ENCODE data around the gene WDR27.

WDR27 gene

DNA sequence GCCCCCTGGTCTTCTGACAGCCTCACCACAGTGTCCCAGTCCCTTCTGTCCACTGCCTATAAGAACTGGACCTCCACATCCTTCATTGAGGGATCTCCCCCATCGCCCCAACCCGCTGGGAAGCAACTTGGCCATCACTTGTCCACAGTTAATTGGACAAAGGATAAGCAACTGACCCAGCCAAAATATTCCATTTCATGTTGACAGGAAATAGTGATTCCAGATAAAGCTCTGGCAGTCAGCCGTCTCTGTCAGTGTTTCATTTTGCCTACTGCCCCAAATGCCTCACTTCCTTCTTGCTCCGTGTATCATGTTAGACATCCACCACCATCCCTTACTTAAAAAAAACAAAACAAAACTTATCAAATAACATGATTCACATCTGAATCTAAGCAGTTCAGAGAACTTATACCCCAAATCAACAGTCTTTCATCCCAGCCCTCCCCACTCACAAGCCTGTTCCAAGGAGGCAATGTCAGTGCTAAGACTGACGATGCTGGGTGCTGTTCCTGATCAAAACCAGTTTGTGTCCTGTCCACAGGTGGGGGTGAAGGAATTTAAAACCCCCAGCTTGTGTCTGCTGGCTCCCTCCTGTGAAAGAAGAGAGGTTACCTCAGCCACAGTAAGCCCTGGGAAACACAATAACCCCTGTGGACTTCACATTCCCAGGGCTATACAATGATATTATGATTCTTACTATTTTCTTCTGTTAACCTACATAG is 162.5 kb downstream of the WDR27 start:
- Histone ChIP-seq H3K4me1 (peaks cover 4% of the 10 kb centered on the region; the same call in 1 of the 2 replicates), H3K4me3 (ENCODE audit: low read depth, low read length) (no peak overlapping the region), H3K27me3 (no peaks in the 10 kb centered on the region), H3K9me3 (no peaks in the 10 kb centered on the region), H3K36me3 (no peaks in the 10 kb centered on the region)
- no peak for DNase-seq
- TF ChIP-seq, protein P1, sequence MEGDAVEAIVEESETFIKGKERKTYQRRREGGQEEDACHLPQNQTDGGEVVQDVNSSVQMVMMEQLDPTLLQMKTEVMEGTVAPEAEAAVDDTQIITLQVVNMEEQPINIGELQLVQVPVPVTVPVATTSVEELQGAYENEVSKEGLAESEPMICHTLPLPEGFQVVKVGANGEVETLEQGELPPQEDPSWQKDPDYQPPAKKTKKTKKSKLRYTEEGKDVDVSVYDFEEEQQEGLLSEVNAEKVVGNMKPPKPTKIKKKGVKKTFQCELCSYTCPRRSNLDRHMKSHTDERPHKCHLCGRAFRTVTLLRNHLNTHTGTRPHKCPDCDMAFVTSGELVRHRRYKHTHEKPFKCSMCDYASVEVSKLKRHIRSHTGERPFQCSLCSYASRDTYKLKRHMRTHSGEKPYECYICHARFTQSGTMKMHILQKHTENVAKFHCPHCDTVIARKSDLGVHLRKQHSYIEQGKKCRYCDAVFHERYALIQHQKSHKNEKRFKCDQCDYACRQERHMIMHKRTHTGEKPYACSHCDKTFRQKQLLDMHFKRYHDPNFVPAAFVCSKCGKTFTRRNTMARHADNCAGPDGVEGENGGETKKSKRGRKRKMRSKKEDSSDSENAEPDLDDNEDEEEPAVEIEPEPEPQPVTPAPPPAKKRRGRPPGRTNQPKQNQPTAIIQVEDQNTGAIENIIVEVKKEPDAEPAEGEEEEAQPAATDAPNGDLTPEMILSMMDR (IDR thresholded peaks at IDR 0.05; ENCODE audit: low read depth, low read length) = no peak

DNA sequence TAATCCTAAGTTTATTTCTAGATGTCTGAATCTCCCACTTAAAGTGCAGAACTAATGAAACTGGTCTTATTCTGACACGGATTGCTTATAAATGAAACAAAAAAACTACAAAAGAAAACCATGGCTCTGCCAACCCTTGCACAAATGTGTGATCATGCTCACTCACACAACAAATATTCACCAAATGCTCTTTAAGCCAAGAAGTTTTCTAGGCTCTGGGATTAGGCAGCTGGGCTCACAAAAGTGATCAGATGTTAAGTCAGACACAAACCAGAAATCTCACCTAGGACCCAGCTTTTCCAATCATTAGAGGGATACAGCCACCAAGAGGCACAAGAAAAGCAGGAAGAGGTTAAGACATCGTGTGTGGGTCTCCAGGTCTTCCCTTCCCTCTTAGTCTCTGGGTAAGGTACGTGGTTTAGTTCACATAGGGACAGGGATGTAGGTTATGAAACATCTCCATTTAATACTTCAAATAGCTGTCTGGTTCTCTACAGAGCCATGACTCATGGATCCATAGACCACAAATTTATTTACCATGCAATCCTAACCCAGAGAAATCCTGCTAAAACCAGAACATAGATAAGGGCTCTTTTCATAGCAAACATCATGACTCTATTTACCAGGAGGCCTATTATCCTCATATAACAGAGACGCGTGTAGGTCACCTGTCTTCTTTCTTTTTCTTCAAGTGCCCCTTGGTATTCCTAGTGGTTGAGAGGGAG is 165.2 kb downstream of the WDR27 start:
- no peak for DNase-seq
- Histone ChIP-seq H3K9me3 (no peaks in the 10 kb centered on the region), H3K4me1 (no peaks in the 10 kb centered on the region), H3K27me3 (no peaks in the 10 kb centered on the region), H3K36me3 (no peaks in the 10 kb centered on the region), H3K4me3 (ENCODE audit: low read depth, low read length) (no peak overlapping the region)
- TF ChIP-seq, protein P1 (IDR thresholded peaks at IDR 0.05; ENCODE audit: low read depth, low read length) = no peak

DNA sequence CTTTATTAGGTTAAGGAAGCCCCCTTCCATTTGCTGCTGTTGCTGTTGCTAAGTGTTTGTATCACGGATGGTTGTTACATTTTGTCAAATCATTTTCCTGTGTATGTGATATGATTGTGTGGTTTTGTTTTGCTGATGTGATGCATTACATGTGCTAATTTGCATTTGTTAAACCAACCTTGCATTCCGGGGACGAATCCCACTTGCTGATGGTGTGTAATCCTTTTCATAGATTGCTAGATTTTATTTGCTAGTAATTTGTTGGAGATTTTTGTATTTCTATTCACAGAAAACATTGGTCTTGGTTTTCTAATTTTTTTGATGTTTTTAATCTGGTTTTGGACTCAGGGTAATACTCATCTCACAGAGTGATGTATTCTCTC is 167.8 kb downstream of the WDR27 start:
- H3K36me3 ChIP-seq = no peaks in the 10 kb centered on the region
- DNase-seq = no peak
- H3K27me3 ChIP-seq = no peaks in the 10 kb centered on the region
- no peak overlapping the region for H3K4me3 ChIP-seq (ENCODE audit: low read depth, low read length)
- no peaks in the 10 kb centered on the region for H3K9me3 ChIP-seq
- TF ChIP-seq, protein P1 (IDR thresholded peaks at IDR 0.05; ENCODE audit: low read depth, low read length) = no peak
- no peaks in the 10 kb centered on the region for H3K4me1 ChIP-seq

DNA sequence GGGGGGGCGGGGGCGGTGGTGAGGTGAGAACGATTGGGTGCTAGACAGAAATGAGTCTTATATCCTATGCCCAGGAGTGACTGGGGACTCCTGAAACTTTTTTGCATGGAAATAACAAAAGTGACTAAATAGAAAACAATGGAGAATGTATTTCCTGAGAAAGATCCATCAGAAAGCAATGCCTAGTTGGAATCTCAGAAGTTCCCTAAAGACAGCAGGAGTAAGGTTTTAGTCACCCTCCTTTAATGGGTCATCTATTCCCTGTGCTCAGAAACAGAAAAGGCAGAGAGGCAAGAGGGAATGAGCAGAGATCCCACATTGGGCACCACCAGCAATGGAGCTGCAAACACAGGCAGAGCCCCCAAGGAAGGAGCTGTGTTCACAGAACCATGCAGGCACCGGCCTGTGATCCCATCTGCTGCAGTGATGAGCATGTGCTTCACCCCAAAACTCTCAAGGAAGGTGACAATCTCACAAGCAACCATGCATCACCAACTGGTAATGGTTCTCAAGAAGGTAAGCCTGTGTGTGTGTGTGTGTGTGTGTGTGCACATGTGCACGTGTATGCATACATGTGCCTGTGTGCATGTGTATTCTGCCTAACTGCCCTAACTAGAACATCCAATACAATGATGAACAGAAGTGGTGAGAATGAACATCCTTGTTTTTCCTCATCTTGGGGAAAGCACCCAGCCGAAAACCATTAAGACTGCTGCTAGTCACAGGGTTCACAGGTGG is 168.4 kb downstream of the WDR27 start:
- Histone ChIP-seq H3K36me3 (no peaks in the 10 kb centered on the region), H3K27me3 (no peaks in the 10 kb centered on the region), H3K4me3 (ENCODE audit: low read depth, low read length) (no peak overlapping the region), H3K4me1 (no peaks in the 10 kb centered on the region), H3K9me3 (no peaks in the 10 kb centered on the region)
- DNase-seq = no peak
- TF ChIP-seq, protein P1 (IDR thresholded peaks at IDR 0.05; ENCODE audit: low read depth, low read length) = no peak

DNA sequence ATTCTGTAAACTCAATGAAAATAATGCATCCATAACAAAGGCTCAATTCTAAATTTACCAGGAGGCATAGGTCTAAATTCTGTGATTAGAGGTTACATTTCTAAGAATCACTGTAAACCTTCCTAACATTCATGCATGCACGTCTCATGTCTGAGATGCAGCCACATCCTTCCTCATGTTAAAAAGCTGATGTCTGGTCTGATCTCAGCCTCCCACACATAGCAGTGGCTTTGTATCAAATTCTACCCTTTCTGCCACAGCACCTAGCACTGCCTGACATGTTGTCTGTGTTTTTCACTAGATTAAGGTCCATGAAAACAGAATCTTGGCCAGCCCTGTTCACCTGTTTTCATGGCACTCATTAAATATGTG is 171.1 kb downstream of the WDR27 start:
- H3K36me3 ChIP-seq = no peaks in the 10 kb centered on the region
- DNase-seq = no peak
- TF ChIP-seq, protein P1 (IDR thresholded peaks at IDR 0.05; ENCODE audit: low read depth, low read length) = no peak
- H3K9me3 ChIP-seq = no peaks in the 10 kb centered on the region
- H3K27me3 ChIP-seq = no peaks in the 10 kb centered on the region
- no peaks in the 10 kb centered on the region for H3K4me1 ChIP-seq
- H3K4me3 ChIP-seq (ENCODE audit: low read depth, low read length) = no peak overlapping the region

All from BE2C (cell line).